MG63 (cell line): Measurements from ENCODE around the gene TTC7B. TPM values are rescaled to one million over a fixed set of nuclear protein-coding genes. Genes with fewer than 3 reads are reported as not detected.
A peak's percentile ranks its signal among the peaks of the same experiment; 100 is the strongest.

Source experiments
- DNase-seq: peaks from one replicate; pipeline ENCODE4 v3.0.0-alpha.2; 2020
- H3K27me3 ChIP-seq: fragments of 250-450 bp; sonication (Bioruptor Pico); 2 replicates; pipeline ENCODE4 v1.5.1; 2020; ENCODE audit warnings: mild to moderate bottlenecking, moderate library complexity
- H3K36me3 ChIP-seq: fragments of 250-450 bp; sonication (Bioruptor Pico); 2 replicates; pipeline ENCODE4 v1.5.1; 2020; ENCODE audit warnings: mild to moderate bottlenecking, moderate library complexity
- H3K4me3 ChIP-seq: fragments of 250-450 bp; sonication (Bioruptor Pico); 2 replicates; pipeline ENCODE4 v1.5.1; 2020; ENCODE audit warnings: mild to moderate bottlenecking, moderate library complexity
- H3K9me3 ChIP-seq: fragments of 250-450 bp; sonication (Bioruptor Pico); 2 replicates; pipeline ENCODE4 v1.5.1; 2020; ENCODE audit warnings: mild to moderate bottlenecking, moderate library complexity
- total RNA-seq: library from RNA; depleted of rRNA; stranded (reverse); fragments of >200 nt; shearing (Covaris generic); gene quantifications from 2 replicates; pipeline ENCODE4 v1.2.3, GENCODE V29; 2014; ENCODE audit warnings: low replicate concordance

TTC7B gene
- total RNA-seq, 1 experiment from 2014 or later = 30.0 TPM

DNA sequence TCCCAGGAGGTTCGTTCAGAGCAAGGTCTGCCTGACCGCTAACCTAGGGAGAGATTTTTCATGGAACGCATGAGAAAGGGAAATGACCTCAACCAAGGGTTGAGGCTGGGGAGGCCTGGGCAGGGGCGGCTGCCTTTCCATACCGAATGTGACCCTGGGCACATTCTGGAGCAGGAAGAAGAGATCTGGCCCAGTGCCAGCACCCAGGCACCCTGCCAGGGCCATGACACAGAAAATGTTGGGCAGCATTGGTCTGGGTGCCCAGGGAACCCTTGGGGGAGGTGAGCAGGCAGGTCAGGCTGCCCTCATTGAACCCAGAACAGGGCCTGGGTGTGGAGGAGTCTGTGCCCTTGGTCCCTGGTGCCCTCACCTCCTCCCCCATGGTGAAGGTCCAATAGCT, 312.6 kb downstream of the TTC7B start:
- Histone ChIP-seq H3K27me3 (no peaks in the 10 kb centered on the region), H3K9me3 (no peaks in the 10 kb centered on the region), H3K4me3 (no peak overlapping the region), H3K36me3 (no peaks in the 10 kb centered on the region)
- DNase-seq = no peak

DNA sequence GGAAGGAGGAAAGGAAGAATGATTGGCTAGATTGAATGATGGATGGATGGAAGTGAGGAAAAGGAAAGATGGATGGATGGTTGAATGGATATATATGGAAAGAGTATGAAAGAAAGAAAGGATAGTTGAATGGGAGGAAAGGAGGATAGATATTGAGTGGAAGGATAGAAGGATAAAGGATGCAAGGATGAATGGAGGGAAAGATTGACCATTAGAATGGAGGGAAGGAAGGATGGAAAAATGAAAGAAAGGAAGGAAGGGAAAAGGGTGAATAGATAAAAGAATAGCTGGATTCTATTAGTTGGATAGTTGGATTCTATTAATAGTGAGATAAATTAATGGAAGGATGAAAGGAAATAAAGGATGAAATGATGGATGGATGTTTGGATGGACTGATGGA, 313.5 kb downstream of the TTC7B start:
- Histone ChIP-seq H3K4me3 (no peak overlapping the region), H3K27me3 (no peaks in the 10 kb centered on the region), H3K36me3 (no peaks in the 10 kb centered on the region), H3K9me3 (no peaks in the 10 kb centered on the region)
- DNase-seq = no peak

DNA sequence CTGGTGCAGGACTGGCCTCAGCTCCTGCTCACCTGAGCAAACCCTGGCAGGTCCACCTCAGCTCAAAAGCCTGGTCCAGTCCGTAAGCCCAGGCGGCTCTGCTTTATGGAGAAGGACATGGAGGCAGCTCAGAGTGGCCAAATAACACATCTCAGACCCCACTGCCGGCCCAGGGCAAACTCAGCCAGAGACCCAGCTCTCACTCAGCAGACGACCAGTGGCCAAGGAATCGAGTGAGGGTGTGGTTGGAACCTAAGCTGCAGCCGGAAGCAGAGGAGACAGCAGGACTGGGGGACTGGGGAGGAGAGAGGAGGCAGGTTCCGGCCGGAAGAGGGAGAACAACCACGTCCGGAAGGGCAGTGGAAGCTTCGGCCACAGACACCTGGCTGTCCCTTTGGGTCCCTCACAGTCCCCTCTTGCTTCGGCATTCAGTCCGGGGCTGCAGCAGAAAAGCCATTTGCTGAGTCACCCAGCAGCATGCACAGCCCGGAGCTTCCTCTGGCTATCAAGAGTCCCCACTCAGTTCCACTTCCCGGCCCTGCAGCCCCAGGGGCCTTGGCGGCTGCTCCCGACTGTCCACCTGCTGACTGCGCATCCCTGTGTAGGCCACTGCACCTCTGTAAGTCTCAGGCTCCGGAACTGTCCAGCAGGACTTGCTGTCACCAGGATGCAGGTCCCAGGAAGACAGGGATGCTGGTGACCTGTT, 315.4 kb downstream of the TTC7B start:
- DNase-seq = no peak
- H3K4me3 ChIP-seq = no peak overlapping the region
- no peaks in the 10 kb centered on the region for H3K9me3 ChIP-seq
- H3K36me3 ChIP-seq = no peaks in the 10 kb centered on the region
- H3K27me3 ChIP-seq = no peaks in the 10 kb centered on the region

DNA sequence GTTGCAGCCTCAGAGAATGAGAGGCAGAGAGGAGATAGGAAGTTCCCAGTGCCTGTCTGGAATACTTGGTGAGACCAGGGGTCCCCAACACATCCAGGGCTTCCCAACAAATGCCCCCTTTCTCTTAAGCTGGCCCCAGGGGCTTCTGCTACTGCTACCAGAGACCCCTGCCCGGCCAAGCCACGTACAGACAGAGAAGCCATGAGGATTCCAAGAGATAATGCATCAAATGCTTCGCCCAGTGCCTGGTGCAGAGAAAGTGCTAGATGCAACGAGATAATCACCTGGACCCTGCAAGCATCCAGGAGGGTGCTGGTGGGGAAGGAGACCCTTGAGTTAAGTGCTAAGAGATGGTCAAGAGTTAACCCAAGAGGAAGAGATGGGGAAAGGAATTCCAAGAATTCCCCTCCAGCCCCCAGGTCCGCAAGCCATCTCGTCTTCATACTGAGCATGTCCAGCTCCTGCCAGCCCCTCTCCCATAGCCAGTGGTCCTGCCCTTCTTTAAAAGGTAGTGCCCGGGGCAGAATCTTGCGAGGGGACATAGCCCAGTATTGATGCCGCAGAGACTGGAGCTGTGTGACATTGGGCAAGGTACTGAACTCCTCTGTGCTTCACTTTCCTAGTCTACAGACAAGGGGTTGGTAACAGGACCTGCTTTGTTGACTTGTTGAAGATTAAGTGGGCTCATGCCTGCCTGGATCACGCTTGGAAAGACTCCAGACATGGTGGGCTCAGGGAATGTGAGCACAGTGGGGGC, 316.1 kb downstream of the TTC7B start:
- H3K9me3 ChIP-seq = no peaks in the 10 kb centered on the region
- no peaks in the 10 kb centered on the region for H3K27me3 ChIP-seq
- H3K36me3 ChIP-seq = no peaks in the 10 kb centered on the region
- no peak overlapping the region for H3K4me3 ChIP-seq
- no peak for DNase-seq

DNA sequence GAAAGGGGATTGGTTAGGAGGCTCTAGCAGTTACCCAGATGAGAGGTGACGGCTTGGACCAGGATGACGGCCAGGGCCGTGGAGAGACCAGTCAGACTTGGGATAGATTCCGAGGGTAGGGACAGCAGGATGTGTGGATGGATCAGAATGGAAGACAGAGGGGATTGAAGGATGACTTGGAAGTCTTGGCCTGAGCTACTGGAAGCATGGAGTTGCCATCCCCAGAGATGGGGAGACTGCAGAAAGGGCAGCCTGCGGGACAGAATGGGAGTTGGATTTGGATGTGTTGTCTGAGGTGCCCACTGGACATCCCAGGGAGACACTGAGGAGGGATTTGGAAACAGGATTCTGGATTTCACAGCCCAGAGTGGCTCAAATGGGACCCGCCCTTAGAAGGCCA, 317.1 kb downstream of the TTC7B start:
- Histone ChIP-seq H3K27me3 (no peaks in the 10 kb centered on the region), H3K9me3 (no peaks in the 10 kb centered on the region), H3K4me3 (no peak overlapping the region), H3K36me3 (no peaks in the 10 kb centered on the region)
- DNase-seq = no peak

DNA sequence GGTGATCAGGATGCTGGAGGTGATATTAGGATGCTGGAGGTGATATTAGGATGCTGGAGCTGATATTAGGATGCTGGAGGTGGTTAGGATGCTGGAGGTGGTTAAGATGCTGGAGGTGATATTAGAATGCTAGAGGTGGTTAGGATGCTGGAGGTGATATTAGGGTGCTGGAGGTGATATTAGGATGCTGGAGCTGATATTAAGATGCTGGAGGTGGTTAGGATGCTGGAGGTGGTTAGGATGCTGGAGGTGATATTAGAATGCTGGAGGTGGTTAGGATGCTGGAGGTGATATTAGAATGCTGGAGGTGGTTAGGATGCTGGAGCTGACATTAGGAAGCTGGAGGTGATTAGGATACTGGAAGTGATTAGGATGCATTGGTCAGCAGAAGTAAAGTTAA, 318.0 kb downstream of the TTC7B start:
- Histone ChIP-seq H3K27me3 (no peaks in the 10 kb centered on the region), H3K4me3 (no peak overlapping the region), H3K9me3 (no peaks in the 10 kb centered on the region), H3K36me3 (no peaks in the 10 kb centered on the region)
- no peak for DNase-seq

DNA sequence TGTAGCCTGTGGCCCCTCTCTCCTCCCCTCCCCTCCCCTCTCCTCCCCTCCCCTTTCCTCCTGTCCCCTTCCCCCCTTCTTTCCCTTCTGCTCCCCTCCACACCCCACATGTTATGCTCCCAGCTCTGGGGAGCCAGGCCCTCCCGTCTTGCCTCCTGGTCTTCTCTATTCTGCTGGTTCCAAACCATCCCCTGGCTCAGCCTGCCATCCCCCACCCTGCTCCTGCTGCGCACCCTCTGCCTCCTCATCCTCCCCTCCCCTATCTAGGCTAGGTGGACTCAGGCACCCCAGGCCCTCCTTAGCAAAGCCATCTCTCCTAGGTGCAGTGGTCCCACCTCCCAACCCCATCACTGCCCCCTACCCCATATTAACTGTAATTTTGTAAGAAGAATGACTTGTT, 319.9 kb downstream of the TTC7B start:
- no peak overlapping the region for H3K4me3 ChIP-seq
- DNase-seq = no peak
- H3K36me3 ChIP-seq = no peaks in the 10 kb centered on the region

DNA sequence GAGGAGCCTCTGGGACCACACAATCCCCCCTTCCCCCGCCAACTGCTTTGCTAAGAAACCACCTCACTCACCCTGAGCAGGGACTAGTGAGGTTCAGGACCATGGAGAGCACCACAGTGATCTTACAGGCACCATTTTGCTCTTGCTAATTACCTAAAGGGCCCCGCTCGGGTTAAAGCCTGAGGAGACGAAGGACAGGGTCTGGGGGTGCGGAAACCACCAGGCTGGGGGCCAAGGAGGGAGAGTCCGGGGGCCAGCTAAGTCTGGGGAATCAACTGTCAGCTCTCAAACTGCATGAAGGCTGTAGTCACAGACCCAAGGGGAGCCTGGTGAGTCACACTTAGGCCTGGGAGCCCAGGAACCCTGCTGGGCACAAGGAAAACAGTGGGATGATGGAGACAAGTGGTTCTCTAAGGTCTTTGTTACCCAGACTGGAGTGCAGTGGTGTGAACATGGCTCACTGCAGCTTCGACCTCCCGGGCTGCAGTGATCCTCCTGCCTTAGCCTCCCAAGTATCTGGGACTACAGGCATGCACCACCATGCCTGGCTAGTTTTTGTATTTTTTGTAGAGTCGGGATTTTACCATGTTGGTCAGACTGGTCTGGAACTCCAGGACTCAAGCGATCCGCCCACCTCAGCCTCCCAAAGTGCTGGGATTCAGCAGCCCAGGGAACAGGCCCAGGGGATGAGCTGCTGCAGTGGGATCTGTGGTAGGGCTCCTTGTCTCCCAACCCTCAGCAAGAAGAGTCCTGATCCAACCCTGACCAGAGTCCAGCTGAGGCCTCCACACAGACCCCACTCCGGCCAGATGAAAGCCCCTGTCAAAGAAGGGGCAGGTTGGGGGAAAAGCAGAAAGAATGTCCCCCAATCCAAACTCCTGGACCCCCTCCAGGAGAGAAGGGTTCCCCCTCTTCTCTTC, 320.6 kb downstream of the TTC7B start:
- no peaks in the 10 kb centered on the region for H3K27me3 ChIP-seq
- peak; percentile 45 for DNase-seq
- H3K36me3 ChIP-seq = no peaks in the 10 kb centered on the region
- no peaks in the 10 kb centered on the region for H3K9me3 ChIP-seq
- no peak overlapping the region for H3K4me3 ChIP-seq

More for the DNA sequence above, 319.9 kb downstream of the TTC7B start:
- no peaks in the 10 kb centered on the region for H3K9me3 ChIP-seq
- H3K27me3 ChIP-seq = no peaks in the 10 kb centered on the region

DNA sequence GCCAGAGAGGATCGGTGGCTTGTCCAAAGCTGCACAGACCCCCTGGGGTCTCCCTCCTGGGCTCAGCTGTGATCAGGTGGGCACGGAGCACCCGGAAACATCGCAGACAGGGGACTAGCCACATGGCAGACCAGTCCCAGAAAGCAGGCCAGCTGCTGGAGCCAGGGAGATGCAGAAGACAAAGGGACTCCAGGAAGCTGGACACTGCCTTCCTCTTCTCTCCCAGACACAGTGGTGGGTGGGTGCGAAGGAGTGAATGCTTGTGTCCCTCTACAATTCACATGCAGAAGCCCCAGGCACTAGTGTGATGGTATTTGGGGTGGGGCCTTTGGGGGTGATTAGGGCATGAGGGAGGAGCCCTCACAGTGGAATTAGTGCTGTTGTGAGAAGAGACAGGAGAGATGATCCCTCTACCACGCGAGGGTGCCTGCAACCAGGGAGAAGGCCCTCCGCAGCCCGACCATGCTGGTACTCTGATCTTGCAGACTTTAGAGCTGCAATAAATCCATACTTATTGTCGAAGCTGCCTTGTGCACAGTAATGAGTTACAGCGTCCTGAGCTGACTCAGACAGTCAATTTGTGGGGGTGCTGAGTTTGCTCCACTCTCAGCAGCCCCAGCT, 324.2 kb downstream of the TTC7B start:
- no peaks in the 10 kb centered on the region for H3K9me3 ChIP-seq
- no peak overlapping the region for H3K4me3 ChIP-seq
- no peak for DNase-seq
- H3K36me3 ChIP-seq = no peaks in the 10 kb centered on the region
- no peaks in the 10 kb centered on the region for H3K27me3 ChIP-seq

DNA sequence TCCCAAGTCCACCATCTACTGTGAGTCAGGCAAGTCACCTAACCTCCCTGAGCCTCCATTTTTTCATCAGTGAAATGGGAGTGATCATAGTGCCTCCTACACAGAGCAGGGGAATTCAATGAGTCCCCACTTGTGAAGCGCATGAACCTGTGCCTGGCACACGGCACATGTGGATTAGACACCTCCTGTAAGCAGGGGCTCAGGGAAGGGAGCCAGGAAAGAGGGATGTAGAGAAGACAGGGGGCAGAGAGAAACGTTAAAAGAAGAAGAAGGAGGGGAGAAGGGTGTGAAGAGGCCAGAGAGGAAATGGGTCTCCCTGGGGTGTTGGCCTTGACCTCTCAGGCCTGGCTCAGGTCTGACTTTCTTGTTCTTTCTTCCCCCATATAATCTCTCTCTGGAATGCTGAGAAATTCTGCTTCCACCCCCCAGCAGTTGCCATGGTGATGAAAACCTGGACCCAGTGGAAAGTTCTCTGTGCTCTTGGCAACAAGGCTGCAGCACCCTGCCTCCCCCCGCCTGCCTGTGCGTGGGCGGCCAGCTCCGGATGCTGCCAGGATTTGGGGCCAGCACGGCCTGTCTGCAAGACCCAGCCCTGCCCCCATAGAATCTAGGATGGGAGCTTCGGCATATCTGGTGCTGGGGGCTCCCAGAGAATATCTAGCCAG, 324.9 kb downstream of the TTC7B start:
- no peaks in the 10 kb centered on the region for H3K9me3 ChIP-seq
- H3K27me3 ChIP-seq = no peaks in the 10 kb centered on the region
- H3K4me3 ChIP-seq = no peak overlapping the region
- peak; percentile 46 for DNase-seq
- H3K36me3 ChIP-seq = no peaks in the 10 kb centered on the region

DNA sequence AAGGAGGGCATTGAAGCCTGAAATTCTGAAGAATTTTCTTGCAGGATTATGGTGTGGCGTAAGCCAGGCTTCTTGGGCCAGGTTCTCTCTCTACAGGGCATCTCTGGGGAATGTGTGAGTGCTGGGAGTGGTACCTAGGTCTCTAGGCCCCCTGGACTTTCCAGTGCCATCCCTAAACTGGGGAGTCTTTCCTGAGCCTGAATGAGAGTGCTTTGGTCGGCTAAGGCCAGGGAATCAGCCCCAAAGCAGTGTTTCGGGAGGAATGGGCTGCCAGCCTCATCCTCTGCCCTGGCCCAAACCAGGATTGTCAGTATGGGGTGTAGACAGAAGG, 325.5 kb downstream of the TTC7B start:
- H3K4me3 ChIP-seq = no peak overlapping the region
- no peaks in the 10 kb centered on the region for H3K27me3 ChIP-seq
- DNase-seq = no peak
- H3K36me3 ChIP-seq = no peaks in the 10 kb centered on the region
- no peaks in the 10 kb centered on the region for H3K9me3 ChIP-seq

DNA sequence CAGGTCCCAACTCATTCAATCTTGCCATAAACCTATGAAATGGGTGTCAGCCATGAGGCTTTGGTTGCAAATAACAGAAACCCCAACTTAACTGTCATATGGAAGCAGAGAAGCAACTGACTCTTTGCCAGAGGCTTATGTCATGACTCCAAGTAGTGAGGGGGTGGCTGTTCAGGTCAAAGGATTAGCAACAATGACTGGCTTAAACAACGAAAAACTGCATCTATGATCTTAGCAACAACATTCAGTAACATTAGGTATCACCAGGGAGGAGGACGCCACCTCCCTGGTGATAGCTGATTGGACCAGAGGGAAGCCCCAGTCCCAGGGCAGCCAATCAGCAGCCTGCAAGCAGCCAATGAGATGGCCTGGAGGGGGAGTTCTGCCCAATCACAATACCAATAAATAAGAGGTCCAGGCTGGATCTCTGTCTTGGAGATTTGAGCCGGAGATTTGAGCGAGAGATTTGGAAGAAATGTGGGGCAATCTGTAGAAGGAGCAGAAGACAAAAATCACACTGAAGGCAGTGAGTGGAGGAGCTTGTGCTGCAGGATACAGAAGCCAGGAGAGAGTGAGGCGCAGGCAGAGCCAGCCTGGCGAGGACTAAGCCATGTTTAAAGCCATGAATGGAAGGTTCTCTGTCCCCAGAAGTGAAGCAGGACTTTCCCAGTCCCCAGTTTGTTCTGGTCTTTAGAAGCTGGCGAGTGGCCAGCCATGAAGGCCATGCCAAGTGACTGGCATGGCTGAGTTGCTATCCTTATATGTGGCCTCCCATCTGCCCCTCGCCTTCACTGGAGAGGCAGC, 326.1 kb downstream of the TTC7B start:
- Histone ChIP-seq H3K27me3 (no peaks in the 10 kb centered on the region), H3K4me3 (no peak overlapping the region), H3K9me3 (no peaks in the 10 kb centered on the region), H3K36me3 (no peaks in the 10 kb centered on the region)
- no peak for DNase-seq

DNA sequence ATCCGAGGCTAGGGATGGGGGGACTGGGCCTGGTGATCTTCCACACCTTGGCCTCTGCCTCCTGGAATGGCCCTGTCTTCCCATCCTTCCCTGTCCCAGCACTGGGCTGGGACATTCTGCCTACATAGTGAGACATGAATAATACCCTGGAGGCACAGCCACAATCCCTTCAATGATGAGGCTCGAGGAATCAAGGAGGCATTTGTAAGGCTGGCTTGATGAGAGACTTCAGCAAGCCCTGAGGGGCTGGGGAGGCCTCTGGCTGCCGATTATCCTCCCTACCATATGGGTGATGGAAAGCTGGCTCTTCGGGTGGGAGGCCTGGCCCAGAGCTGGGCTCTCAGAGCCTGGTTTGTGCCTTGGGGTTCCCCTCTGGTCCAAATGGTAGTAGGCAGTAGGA, 326.9 kb downstream of the TTC7B start:
- no peak overlapping the region for H3K4me3 ChIP-seq
- no peak for DNase-seq
- H3K27me3 ChIP-seq = no peaks in the 10 kb centered on the region

DNA sequence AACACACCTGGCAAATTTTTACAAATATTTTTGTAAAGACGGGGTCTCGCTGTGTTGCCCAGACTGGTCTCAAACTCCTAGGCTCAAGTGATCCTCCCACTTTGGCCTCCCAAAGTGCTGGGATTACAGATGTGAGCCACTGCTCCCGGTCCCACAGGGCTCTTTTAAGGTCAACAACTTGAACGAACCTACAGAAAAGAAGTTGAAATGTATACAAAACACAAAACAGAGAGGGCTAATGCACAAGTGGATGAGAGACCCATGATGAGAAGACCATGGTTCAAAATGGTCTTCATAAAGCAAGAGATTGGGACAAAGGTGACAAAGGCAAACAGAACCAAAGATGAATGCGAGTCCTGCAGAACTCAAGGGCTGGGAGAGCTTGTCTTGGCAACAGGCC, 328.0 kb downstream of the TTC7B start:
- DNase-seq = no peak
- Histone ChIP-seq H3K4me3 (no peak overlapping the region), H3K9me3 (no peaks in the 10 kb centered on the region)

More for the DNA sequence above, 326.9 kb downstream of the TTC7B start:
- Histone ChIP-seq H3K9me3 (no peaks in the 10 kb centered on the region), H3K36me3 (no peaks in the 10 kb centered on the region)

DNA sequence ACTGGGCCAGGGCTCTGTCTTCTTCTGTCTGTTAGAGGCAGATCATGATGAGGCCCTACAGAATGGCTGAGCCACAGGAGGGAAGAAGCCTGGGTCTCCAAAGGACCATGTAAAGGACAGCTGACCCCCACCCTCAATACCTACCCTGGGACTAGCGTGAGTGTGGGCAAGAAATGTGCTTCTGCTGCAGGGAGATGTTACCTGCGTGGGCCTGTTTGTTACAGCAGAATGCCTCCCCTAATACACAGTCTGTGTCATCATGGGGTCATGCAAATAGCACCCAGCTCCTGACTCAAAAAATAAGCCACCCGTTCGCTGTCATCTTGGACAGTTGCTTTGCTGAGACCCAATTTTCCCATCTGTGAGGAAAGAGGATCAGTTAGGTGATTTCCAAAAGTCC, 328.8 kb downstream of the TTC7B start:
- Histone ChIP-seq H3K9me3 (no peaks in the 10 kb centered on the region), H3K36me3 (no peaks in the 10 kb centered on the region)
- no peak for DNase-seq

More for the DNA sequence above, 328.0 kb downstream of the TTC7B start:
- H3K36me3 ChIP-seq = no peaks in the 10 kb centered on the region
- no peaks in the 10 kb centered on the region for H3K27me3 ChIP-seq

DNA sequence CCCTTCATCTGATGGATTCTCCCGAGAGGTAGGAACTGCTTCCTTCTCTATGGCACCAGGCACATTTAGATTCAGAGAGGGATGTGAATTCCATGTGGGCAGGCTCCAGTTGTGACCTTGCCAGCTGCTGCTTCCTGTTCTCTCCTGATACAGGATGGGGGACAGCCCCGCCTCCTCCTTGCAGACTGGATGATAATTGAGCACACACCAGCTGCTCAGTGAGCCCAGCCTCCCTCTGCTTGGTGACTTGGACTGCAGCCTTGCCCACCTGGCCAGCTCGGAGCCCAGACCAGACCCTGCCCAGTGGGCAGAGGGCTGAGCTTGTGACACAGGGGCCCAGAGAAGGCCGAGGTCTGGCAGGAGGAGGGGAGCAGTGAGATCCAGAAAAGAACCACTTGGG, 329.2 kb downstream of the TTC7B start:
- Histone ChIP-seq H3K36me3 (no peaks in the 10 kb centered on the region), H3K4me3 (no peak overlapping the region), H3K27me3 (no peaks in the 10 kb centered on the region), H3K9me3 (no peaks in the 10 kb centered on the region)
- DNase-seq = peak; percentile 29

More for the DNA sequence above, 328.8 kb downstream of the TTC7B start:
- Histone ChIP-seq H3K4me3 (no peak overlapping the region), H3K27me3 (no peaks in the 10 kb centered on the region)
